Daoy (cell line): ENCODE data around the gene ODAD4. TPM values are rescaled to one million over a fixed set of nuclear protein-coding genes. Genes with fewer than 3 reads are reported as not detected.
"Not testable (repeated sequence)": the region's sequence is repeated elsewhere in the genome, so short reads cannot be mapped to it uniquely, and the experiment has no call there.

Source experiments
- DNase-seq: peaks from one replicate; pipeline ENCODE4 v3.0.0-alpha.2; 2015; ENCODE audit warnings: low read depth
- total RNA-seq: library from RNA; depleted of rRNA; stranded (reverse); fragments of >200 nt; shearing (Covaris generic); gene quantifications from 2 replicates; pipeline ENCODE4 v1.2.3, GENCODE V29; 2014; rRNA removed

The ODAD4 gene
- total RNA-seq, 1 experiment from 2014 or later, result 2.8 TPM

DNA sequence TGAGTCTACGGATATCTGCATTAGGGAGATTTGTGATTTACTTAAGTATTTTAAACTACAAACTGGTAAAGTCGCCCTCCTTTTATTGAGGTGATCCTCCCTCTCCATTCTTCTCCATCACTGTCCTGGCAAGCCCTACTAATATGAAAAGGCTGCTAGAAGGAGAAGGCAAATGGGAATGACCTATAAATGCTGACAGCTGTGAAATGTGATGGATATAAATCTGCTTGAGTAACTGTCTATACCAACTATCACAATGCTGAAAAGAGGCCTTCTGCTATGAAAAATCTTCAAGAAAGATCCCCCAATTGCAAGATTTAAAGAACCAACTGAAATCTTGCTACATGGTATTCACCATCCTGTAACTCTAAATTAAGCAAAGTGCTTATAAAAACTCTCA lies 71.3 kb downstream of the ODAD4 start:
- DNase-seq, result no peak

DNA sequence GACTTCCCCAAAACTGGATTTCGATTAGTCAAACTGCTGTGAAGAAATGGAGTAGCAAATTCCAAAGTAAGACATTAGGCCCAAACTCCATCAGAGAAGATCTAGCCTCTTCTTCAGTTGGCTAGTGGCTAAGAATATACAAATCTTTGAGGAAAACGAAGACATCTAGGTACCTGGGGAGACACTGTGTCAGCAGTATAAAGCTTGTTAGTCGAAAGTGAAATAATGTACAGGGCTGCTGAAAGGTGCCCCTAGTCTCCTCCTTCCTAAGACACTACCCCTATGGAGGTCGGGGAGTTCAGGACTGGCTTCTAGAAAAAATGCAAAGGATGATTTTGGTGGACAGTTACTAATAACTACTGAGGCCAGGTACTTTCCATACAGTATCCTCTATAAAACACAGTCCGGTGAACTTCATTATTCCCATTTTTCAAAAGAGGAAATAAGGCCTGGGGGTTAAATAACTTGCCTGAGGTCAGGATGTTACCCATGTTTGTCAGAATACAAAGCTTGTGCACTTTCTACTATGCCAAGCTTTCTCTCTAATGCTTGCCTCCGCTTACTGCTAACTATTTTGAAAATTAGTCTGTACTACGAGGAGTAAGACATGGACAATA lies 71.9 kb downstream of the ODAD4 start:
- DNase-seq, result no peak

DNA sequence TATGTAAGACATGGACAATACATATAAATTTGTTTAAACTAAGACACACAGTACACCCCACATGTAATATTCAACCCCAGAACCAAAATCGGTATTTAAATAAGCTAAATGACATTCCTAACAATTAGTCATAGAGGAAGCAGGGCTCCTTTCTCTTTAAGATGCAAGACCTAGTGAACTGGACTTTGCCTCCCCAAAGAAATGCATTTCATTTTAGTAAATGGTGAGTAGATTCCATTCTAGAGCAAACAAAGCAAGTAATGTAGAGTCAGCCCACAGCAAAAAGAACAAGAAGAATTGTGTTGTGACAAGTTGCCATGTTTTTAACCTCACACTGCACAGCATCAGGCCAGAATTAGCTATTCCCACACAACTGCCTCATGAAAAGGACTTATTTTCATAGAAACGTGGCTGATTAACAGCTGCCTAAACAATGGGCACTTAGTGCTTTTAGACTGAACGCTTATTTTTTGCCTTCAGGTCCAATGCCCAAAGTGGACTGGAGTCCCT lies 72.4 kb downstream of the ODAD4 start:
- DNase-seq, result no peak

DNA sequence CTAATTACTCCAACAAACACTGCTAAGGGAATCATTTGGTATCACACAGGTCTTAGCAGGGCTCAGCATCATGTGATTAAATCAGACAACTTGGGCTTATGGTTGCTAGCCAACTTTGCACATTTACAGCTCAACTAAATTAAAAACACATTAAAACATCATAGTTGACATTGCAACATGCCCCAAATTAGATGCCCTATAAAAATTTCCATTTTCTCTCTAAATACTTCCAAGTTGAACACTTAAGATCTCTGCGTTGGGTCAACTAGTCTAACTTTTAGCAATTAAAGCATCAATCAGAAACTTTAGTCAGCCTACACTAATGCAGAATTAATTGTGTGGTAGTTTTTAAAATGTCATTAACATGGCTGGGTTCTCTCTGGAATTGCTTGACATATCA lies 74.7 kb downstream of the ODAD4 start:
- no peak for DNase-seq

DNA sequence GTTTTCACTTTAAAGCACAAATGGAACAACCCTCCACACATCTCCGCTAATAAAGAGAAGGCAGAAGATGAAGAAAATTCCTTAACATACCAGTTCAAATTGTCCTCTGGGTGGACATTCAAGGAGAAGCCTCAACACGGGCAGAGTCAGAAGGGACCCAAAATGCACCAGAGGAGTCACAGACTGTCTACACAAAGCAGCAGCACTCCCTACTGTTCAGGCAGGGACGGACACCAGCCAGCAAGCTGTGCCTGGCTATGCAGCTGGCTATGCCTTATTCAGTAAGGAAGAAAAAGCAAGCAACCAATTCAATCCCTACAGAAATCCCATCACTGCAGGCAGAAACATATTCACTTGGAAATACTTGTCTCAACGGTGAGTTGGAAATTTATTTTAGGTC lies 78.8 kb downstream of the ODAD4 start:
- no peak for DNase-seq

DNA sequence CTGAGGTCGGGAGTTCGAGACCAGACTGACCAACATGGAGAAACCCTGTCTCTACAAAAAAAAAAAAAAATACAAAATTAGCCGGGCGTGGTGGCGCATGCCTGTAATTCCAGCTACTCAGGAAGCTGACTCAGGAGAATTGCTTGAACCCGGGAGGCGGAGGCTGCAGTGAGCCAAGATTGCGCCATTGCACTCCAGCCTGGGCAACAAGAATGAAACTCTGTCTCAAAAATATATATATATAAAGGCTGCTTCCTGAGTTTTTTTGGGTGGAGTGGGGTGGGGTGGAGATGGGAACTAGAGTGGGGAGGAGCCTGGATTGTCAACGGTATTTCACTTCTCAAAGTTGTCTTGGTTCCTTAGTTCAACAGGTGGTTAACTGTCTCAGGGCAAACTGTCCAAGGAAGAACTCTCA lies 79.9 kb downstream of the ODAD4 start:
- DNase-seq, result peak; percentile 48

DNA sequence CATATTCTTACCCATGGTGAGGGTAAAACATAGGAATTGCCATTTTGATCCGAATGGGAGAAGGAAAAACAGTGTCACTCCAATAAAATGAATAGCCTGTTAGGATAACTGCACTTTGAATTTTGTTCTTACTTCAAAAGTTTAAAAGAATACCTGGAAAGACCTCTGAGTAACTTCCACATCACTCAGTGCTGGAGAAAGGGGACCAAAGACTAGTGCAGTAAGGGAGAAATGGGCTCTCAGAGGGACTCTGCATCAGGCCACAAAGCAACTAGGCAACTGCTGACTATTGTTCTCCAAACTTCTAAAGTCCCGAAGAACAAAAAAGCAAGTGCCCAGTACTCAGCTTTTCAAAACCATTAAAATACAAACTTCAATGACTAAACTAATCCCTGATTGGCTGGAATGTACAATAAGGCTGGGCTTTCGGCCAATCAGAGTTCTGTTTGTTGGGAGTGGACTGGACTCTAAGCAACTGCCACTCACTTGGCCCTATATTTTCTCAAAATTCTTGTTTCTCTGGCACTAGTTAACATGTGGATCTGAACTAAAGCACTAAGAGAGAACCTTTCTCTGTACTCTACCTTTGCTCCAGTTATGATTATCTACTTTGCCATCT lies 80.6 kb downstream of the ODAD4 start:
- DNase-seq, result peak; percentile 34

DNA sequence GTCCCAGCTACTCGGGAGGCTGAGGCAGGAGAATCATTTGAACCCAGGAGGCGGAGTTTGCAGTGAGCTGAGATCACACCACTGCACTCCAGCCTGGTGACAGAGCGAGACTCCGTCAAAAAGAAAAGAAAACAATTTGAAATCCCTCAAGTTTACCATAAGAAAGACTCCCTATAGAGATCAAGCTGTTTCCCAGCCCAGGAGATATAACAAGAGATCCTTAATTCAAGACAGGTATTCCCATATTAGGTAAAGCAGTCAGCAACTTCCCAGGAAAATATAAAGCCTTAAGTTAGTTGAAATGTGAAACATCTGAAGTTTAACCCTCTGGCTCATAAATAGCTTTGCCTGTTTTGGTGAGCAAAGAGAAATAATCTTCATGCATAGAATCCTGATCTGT lies 81.9 kb downstream of the ODAD4 start:
- not testable (repeated sequence) for DNase-seq

DNA sequence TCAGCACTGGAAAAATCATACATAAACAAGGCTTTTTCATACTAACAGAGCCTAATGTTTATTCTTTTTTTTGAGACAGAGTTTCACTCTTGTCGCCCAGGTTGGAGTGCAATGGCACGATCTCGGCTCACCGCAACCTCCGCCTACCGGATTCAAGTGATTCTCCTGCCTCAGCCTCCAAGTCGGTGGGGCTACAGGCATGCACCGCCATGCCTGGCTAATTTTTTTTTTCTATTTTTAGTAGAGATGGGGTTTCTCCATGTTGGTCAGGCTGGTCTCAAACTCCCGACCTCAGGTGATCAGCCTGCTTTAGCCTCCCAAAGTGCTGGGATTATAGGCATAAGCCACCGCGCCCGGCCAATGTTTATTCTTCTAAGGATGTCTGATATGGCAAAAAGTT lies 83.3 kb downstream of the ODAD4 start:
- not testable (repeated sequence) for DNase-seq

Other genes with a start within 250 kb of the ODAD4 start
- gene EIF1, start 241.7 kb upstream of the ODAD4 start, total RNA-seq, result 78.2 and 85.4 TPM in 2 replicates
- not detected in 2 replicates for gene GAST, start 218.3 kb upstream of the ODAD4 start, total RNA-seq
- 0.11 TPM in 1 of 2 replicates, not detected in the other for gene HAP1, start 196.0 kb upstream of the ODAD4 start, total RNA-seq
- 32.6 and 36.3 TPM in 2 replicates for gene JUP, start 143.9 kb upstream of the ODAD4 start, total RNA-seq
- gene P3H4, start 118.7 kb upstream of the ODAD4 start, total RNA-seq, result 44.4 and 60.9 TPM in 2 replicates
- gene FKBP10, start 117.6 kb upstream of the ODAD4 start, total RNA-seq, result 123 and 139 TPM in 2 replicates
- gene NT5C3B, start 94.4 kb upstream of the ODAD4 start, total RNA-seq, result 67.6 and 79.3 TPM in 2 replicates
- 0.74 TPM in 1 of 2 replicates, not detected in the other for gene KLHL10, start 92.8 kb upstream of the ODAD4 start, total RNA-seq
- 26.8 and 27.8 TPM in 2 replicates for gene KLHL11, start 65.2 kb upstream of the ODAD4 start, total RNA-seq
- gene ACLY, start 11.7 kb upstream of the ODAD4 start, total RNA-seq, result 115 and 124 TPM in 2 replicates
- gene CNP, start 36.2 kb downstream of the ODAD4 start, total RNA-seq, result 39.5 and 41.6 TPM in 2 replicates
- 148 and 155 TPM in 2 replicates for gene DNAJC7, start 86.8 kb downstream of the ODAD4 start, total RNA-seq
- 40.7 and 42.1 TPM in 2 replicates for gene NKIRAS2, start 89.5 kb downstream of the ODAD4 start, total RNA-seq
- 0.23 and 0.30 TPM in 2 replicates for gene C17orf113, start 120.0 kb downstream of the ODAD4 start, total RNA-seq
- 0.34 and 0.63 TPM in 2 replicates for gene ZNF385C, start 167.9 kb downstream of the ODAD4 start, total RNA-seq
- 1.3 and 3.1 TPM in 2 replicates for gene DHX58, start 182.1 kb downstream of the ODAD4 start, total RNA-seq
- gene KAT2A, start 190.8 kb downstream of the ODAD4 start, total RNA-seq, result 2.9 and 4.9 TPM in 2 replicates
- gene HSPB9, start 192.2 kb downstream of the ODAD4 start, total RNA-seq, result 0.06 TPM in 1 of 2 replicates, not detected in the other
- 62.4 and 66.9 TPM in 2 replicates for gene RAB5C, start 224.4 kb downstream of the ODAD4 start, total RNA-seq